Neural progenitor cell (in vitro differentiated cells): ENCODE results near the gene AIMP1.

Experiments
- EZH2 ChIP-seq: fragments of 200-600 bp; sonication (generic); IDR thresholded peaks from 2 replicates; pipeline ENCODE4 v1.6.1; 2017; ENCODE audit warnings: antibody characterized with exemption, mild to moderate bottlenecking, moderate library complexity
- EZH2phosphoT487 ChIP-seq: fragments of 200-600 bp; sonication (generic); IDR thresholded peaks from 2 replicates; pipeline ENCODE4 v1.6.1; 2017; ENCODE audit warnings: antibody characterized with exemption
- TF ChIP-seq, protein P1 (sequence below): fragments of 200-600 bp; sonication (generic); IDR thresholded peaks from 2 replicates; pipeline ENCODE4 v1.5.1; 2017; ENCODE audit warnings: antibody characterized with exemption, mild to moderate bottlenecking

DNA sequence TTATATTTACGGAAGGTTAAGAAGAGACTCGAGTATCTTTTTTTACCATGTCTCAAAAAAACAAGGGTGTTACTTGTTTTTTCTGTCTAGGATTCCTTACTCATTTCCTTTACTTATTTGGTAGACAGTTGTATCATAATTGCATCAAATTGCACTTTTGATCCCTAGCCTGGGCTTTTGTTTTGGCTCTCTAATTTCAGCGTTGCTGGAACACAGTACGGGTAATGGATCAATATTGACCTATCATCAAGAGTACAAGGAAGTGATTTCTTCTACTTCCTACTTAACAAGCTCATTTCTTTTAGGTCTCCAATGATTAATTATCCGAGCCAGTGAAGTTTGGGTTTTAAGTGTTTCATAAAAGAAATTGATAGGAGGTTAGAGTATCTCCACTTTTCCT, 16.8 kb downstream of the AIMP1 start:
- TF ChIP-seq EZH2 = no peak
- TF ChIP-seq, protein P1, sequence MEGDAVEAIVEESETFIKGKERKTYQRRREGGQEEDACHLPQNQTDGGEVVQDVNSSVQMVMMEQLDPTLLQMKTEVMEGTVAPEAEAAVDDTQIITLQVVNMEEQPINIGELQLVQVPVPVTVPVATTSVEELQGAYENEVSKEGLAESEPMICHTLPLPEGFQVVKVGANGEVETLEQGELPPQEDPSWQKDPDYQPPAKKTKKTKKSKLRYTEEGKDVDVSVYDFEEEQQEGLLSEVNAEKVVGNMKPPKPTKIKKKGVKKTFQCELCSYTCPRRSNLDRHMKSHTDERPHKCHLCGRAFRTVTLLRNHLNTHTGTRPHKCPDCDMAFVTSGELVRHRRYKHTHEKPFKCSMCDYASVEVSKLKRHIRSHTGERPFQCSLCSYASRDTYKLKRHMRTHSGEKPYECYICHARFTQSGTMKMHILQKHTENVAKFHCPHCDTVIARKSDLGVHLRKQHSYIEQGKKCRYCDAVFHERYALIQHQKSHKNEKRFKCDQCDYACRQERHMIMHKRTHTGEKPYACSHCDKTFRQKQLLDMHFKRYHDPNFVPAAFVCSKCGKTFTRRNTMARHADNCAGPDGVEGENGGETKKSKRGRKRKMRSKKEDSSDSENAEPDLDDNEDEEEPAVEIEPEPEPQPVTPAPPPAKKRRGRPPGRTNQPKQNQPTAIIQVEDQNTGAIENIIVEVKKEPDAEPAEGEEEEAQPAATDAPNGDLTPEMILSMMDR = no peak
- no peak for TF ChIP-seq EZH2phosphoT487
